LNCAP (cell line): ENCODE results near the gene SH3RF2.

ENCODE experiments used
- CTCF ChIP-seq: fragments of 450-650 bp; IDR thresholded peaks from 2 replicates; pipeline ENCODE4 v1.5.1; 2017; ENCODE audit warnings: mild to moderate bottlenecking

SH3RF2 gene

DNA sequence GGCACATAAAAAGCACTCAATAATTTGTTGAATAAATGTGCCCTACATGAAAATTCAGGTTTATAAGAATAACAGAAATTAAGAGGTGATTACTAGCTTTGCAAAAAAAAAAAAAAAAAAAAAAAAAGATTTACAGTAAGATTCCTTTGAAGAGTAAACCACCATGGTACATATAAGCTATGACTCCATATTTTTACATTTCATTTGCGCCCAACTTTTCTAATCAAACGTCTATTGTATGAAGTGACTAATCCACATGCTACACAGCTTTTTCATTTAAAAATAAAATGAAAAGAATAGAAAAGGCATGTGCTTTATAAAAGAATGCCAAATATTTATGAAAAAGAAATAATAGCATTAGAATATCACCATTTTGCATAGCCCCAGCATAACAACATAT lies 169.1 kb downstream of the SH3RF2 start, which contains the start of gene PLAC8L1:
PLAC8L1 (minus strand) TSS at position 101 of the 400 bp plus-strand sequence. CDS start 1,266 bp downstream, outside the sequence.
- no peak for TF ChIP-seq CTCF

DNA sequence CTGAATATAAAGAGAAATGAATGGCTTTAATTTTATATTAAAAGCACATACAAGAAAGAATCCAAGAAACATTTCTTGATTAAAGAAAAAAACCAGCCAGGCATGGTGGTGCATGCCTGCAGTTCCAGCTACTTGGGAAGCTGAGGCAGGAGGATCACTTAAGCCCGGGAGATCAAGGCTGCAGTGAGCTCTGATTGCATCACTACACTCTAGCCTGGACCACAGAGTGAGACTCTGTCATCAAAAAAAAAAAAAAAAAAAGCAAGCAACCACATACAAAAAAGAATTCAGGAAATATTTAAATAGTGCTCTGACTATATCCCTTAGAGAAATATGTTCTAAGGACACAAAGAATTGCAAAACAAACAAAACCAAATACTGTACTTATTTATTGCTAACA lies 171.5 kb downstream of the SH3RF2 start:
- TF ChIP-seq CTCF, result no peak

GRCh38 chr5:146109379-146109778 lies 173.0 kb downstream of the SH3RF2 start:
- TF ChIP-seq CTCF, result no peak

- no peak for TF ChIP-seq CTCF
These were observed 175.0 kb downstream of the SH3RF2 start for GRCh38 chr5:146111409-146111808.

DNA sequence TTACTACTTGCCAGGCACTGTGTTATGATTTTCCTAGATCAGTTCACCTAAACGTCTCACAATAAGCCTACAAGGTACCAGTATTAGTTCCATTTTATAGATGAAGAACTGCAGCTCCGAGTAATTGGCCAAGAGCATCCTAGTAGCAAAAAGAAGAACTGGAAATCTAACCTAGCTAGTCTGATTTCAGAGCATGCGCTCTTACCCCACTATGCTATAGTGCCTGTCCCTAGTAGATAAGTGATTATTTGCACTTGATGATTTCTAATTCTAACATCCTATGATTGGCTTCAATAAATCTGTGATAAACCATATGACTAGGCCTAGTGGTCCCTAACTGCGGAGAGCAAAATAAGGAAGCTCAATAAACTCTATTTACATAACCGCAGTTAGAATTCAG lies 176.1 kb downstream of the SH3RF2 start:
- TF ChIP-seq CTCF, result no peak
